ENCODE data around the gene C12orf57.

C12orf57 gene

GRCh38 chr12:6938353-6939190, 5.2 kb upstream of the C12orf57 start:
- DNase-seq = no peak

- DNase-seq = no peak
Observed at GRCh38 chr12:6939191-6939540, 4.7 kb upstream of the C12orf57 start.

GRCh38 chr12:6941267-6941666, 2.6 kb upstream of the C12orf57 start:
- no peak for DNase-seq

DNA sequence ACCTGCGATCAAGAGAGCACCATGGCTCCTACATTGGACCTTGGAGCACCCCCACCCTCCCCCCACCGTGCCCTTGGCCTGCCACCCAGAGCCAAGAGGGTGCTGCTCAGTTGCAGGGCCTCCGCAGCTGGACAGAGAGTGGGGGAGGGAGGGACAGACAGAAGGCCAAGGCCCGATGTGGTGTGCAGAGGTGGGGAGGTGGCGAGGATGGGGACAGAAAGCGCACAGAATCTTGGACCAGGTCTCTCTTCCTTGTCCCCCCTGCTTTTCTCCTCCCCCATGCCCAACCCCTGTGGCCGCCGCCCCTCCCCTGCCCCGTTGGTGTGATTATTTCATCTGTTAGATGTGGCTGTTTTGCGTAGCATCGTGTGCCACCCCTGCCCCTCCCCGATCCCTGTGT, 2.0 kb upstream of the C12orf57 start:
- DNase-seq = no peak

DNA sequence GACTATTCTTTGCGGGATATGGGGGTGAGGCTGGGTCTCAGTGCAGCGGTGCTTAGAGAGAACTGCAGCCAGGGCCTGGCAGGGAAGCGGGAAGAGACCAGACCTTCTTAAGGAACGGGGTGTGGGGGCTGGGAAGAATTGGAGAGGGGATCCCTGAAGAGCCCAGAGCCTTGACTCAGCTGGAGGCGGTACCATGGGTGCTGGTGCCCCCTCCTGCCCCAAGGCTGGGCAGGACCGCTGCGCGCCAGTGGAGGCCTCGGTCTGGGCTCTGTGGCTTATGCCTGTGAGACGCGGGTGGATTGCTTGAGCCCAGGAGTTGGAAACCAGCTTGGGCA, 1.5 kb upstream of the C12orf57 start:
- no peak for DNase-seq

DNA sequence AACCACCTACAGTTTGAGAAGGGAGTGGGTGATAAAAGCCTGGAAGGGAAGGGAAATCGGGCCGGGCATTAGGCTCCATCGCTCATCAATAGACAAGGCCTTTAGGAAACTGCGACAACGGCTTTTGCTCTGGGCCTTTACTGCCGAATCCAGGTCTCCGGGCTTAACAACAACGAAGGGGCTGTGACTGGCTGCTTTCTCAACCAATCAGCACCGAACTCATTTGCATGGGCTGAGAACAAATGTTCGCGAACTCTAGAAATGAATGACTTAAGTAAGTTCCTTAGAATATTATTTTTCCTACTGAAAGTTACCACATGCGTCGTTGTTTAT, 467 bp upstream of the C12orf57 start:
- peak; percentile 79 for DNase-seq

DNA sequence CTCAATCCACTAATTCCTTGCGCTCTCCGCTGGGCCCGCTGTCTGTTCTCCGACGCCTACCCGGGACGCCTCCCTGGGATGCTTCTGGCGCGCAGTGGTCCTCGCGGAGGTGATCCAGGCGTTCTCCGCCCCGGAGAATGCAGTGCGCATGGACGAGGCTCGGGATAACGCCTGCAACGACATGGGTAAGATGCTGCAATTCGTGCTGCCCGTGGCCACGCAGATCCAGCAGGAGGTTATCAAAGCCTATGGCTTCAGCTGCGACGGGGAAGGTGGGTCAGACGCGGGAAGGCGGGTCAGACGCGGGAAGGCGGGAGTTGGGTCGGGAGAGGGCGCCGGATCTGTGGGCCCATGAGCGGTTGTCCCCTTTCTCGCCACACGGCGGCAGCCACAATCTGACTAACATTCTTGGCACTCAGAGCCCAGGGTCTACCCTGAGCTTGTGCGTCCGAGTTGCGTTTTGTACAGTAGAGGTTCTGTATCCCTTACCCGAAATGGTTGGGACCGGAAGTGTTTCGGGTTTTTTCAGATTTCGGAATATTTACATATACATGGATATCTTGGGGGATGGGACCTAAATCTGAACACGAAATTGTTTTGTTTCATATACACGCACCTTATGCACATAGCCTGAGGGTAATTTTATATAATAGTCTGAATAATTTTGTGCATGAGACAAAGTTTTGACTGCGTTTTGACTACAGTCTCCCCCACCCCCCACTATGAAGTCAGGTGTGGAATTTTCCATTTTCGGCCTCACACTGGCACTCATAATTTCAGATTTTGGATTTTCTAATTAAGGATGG, 762 bp downstream of the C12orf57 start:
- DNase-seq = peak; percentile 91

DNA sequence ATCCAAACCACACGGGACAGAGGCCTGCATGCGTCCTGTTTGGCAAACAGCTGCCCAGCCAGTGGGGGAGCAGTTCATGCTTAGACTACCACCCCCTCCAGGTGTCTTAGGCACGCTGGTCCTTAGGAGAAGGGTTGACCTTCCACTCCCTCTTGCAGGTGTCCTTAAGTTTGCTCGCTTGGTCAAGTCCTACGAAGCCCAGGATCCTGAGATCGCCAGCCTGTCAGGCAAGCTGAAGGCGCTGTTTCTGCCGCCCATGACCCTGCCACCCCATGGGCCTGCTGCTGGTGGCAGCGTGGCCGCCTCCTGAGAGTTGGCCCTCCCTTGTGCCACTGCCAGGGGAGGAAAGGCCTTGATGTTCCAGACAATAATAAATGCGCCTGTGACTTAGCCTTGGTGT, 1.8 kb downstream of the C12orf57 start:
- no peak for DNase-seq

DNA sequence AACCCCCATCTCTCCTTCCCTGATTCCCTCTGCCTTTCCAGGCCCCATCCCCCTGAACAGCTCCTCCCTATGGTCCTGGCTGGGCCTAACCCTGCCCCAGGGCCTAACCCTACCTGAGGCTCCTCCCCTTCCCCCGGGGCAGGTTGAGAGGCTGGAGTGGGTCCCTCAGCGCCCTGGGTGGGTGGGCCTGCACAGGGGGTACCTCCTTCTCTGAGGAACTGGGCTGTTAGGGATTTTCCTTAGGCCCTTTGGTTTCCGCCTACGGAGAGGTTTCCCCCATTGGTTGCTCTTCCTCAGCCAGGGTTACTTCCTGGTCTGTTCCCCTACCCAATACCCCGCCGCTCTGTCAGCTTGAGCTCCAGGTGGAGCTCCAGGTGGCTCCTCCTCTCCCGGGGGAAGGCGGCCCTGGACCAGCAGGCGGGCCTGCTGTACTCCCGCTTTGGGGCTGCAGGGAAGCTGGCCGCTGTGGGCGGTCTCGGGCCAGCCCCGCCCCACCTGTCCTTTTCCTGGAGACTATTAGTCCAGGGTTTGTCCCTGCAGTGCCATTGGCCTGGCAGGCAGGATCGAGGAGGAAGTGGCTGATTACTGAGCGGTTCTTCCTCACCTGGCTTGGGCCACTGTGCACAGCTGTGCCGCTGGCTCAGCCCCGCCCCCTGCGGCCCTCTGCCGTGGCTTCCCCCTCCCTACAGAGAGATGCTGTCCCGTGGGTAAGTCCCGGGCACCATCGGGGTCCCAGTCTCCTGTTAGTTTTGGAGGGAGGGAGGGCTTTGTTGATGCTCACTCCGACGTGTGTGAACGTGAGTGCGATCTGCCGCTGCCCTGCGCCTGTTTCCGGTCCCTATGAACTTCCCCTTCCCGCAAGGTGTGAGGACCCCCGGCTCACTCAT, 2.5 kb downstream of the C12orf57 start:
- peak; percentile 71 for DNase-seq

DNA sequence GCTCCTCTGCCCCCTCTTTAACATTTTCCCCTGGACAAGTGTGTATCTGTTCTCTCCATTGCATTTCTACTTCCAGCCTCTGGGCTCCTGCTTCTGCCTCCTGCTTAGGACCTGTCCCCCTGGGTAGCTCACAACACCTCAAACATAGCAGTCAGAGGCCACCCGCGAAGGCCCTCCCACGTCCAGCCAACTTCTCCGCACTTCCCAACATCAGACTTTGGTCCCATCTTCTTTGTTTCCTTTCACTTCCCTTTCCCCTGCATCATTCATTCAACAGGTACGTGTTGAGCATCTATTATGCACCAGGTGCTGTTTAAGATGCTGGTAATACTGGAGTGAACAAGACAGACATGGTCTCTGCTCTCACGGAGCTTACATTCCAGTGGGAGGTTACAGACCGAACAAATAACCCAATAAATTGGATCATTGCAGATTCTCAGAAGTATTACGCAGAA, 3.1 kb downstream of the C12orf57 start:
- DNase-seq = no peak

GRCh38 chr12:6947615-6948014, 3.8 kb downstream of the C12orf57 start:
- no peak for DNase-seq

DNA sequence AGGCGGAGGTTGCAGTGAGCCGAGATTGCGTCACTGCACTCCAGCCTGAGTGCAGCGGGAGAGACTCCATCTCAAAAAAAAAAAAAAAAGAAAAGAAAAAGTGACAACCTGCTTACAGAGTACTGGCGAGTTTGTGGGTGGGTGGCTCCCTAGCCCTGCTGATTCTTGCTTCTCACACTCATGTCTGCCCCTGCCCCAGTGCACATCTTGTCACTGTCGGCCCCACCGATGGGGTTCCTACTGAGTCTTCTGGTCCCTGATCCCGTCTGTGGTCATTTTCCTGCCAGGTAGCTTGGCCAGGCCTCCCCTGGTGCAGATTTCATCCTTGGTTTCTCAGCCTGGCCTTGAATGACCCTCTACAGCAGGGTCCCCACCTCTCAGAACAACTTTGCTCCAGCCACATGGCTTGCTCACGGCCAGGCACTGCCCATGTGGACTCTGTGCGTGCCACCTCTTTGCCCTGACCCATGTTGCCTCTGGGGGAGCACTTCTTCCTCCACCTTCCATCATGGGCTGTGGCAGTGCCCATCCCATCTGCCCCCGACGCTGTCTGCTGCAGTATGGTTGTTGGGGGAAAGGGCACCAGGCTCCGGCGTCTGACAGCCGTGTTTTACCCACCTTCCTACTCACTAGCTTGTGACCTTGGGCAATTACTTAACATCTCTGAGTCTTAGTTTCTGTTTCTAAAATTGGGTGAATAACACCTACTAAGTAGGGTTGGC, 5.2 kb downstream of the C12orf57 start:
- no peak for DNase-seq

DNA sequence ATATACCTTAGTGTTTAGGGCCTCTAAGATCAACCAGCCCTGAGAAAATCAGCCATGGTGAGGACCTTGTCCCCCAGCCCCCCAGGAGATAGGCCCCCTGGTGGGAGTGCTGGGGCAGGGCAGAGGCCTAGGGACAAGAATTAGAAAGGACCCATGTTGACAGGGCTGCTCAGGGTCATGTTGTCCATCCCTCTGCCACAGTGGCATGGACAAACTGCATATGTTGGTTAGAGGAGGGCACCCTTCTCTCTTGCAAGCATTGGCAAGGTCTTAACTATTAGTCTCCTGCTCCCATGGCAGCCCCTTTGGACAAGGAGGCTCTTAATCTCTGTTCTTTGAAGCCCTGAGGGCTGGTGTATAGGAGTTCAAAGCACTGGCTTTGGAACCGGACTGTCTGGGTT, 6.6 kb downstream of the C12orf57 start:
- DNase-seq = no peak

DNA sequence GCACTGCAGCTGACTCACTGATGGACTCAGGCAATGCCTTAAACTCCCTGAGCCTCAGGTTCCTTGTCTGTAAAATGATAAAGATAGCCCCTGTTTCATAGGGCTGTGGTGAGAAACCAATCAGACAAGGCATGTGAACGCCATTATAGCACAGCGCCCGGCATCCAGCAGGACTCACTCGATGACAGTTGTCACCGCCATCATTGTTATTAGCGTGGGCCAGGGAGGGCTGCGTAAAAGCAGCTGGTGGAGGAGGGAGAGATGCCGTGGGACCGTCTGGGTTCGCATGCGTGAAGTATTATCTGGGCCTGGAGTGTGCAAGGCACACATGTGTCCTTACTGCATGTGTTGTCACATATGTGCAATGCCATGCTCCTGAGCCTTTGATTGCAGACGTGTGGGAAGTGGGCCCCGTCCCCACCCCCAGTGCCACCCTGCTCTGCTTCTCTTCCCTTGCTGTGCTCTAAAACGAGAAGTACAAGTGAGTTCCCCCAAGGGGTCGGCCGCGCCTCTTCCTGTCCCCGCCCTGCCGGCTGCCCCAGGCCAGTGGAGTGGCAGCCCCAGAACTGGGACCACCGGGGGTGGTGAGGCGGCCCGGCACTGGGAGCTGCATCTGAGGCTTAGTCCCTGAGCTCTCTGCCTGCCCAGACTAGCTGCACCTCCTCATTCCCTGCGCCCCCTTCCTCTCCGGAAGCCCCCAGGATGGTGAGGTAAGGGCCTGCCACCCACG, 7.2 kb downstream of the C12orf57 start, which contains the start of gene PTPN6:
Gene PTPN6, plus strand, starts transcription at position 546 of the 730 bp plus-strand sequence. Its CDS starts 157 bp downstream, at position 703.
- DNase-seq = peak; percentile 55

- DNase-seq = no peak
Observed at GRCh38 chr12:6951551-6952120, 7.8 kb downstream of the C12orf57 start.

DNA sequence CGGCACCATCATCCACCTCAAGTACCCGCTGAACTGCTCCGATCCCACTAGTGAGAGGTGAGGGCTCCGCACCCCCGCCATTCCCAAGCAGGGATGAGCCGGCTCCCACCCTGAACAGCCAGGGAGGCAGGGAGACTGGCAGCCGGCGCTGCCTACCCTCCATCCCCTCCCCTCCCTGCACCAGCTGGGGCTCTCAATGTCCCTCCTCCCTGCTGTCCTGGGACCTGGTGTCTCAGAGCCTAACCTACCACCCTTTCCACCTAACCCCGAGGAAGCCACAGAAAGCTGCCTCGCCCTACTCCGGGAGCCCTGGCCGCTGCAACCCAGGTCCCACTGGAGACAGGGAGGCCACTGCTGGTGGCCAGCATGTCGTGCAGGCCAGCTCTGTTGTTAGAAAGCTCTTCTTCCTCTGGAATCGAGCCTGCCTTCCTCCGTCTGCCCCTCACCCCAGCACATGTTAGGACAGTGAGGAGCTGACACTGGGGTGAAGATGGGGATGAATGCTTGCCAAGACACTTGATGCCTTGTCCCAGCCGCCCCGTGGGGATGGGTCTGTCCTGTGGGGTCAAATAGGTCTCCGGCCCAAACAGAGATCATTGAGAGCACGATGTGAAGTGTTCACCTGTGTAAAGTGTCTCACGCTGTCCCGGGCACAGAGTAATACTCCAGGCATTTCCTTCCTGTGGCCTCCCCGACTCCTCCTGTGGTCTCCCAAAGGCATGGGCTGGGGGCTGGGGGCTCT, 8.5 kb downstream of the C12orf57 start:
- no peak for DNase-seq

DNA sequence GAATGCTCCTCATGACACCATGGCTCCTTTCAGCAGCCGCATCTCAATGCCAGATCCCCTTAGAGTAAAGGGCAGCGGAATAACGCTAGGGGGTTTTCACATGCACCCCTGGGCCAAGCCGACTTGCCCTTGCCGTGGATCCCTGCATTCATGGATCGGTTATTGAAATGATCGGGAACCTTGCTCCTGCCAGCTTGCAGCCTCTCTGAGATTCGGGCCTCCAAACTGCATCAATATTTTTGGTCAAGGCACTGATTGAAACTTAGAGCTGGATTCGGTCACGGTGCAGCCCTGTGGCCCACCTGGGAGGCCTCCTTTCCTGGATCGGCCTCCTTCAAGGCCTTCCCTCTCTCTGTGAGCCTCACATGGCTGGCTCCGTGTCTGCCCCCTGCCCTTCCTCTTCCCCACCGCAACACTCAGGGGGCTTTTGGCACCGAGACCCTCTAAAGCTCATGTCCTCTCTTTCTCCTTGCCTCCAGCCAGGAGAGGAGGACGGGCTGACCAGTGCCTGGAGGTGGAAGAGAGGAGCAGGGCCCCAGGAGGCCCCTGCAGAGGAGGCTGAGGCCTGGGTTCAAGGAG, 9.1 kb downstream of the C12orf57 start:
- DNase-seq = no peak

- DNase-seq = peak; percentile 80
Observed at GRCh38 chr12:6953442-6954315, 9.9 kb downstream of the C12orf57 start.
